ENCODE results near the gene PLCB4.

The PLCB4 gene

GRCh38 chr20:9061434-9061833 is 7.5 kb upstream of the PLCB4 start:
- DNase-seq (ENCODE audit: low spot score) = no peak

GRCh38 chr20:9062066-9062465 is 6.8 kb upstream of the PLCB4 start:
- no peak for DNase-seq (ENCODE audit: low spot score)

GRCh38 chr20:9066191-9066590 is 2.7 kb upstream of the PLCB4 start:
- no peak for DNase-seq (ENCODE audit: low spot score)

- DNase-seq (ENCODE audit: low spot score) = peak; percentile 49
Measured at GRCh38 chr20:9068233-9068801, 570 bp upstream of the PLCB4 start.

- DNase-seq (ENCODE audit: low spot score) = no peak
Measured at GRCh38 chr20:9070304-9070703, 1.4 kb downstream of the PLCB4 start.

- no peak for DNase-seq (ENCODE audit: low spot score)
Measured at GRCh38 chr20:9071976-9072726, 3.3 kb downstream of the PLCB4 start.

- DNase-seq (ENCODE audit: low spot score) = no peak
Measured at GRCh38 chr20:9072861-9073500, 4.1 kb downstream of the PLCB4 start.

- DNase-seq (ENCODE audit: low spot score) = no peak
Measured at GRCh38 chr20:9075264-9076095, 6.6 kb downstream of the PLCB4 start.

GRCh38 chr20:9076440-9076839 is 7.6 kb downstream of the PLCB4 start:
- no peak for DNase-seq (ENCODE audit: low spot score)

GRCh38 chr20:9078826-9079731 is 10.2 kb downstream of the PLCB4 start:
- DNase-seq (ENCODE audit: low spot score) = no peak

GRCh38 chr20:9081423-9081966 is 12.6 kb downstream of the PLCB4 start:
- DNase-seq (ENCODE audit: low spot score) = no peak

- no peak for DNase-seq (ENCODE audit: low spot score)
Measured at GRCh38 chr20:9082741-9083140, 13.9 kb downstream of the PLCB4 start.

GRCh38 chr20:9087531-9088217 is 18.8 kb downstream of the PLCB4 start:
- DNase-seq (ENCODE audit: low spot score) = no peak

- no peak for DNase-seq (ENCODE audit: low spot score)
Measured at GRCh38 chr20:9088556-9088955, 19.7 kb downstream of the PLCB4 start.

GRCh38 chr20:9092113-9092512 is 23.2 kb downstream of the PLCB4 start:
- no peak for DNase-seq (ENCODE audit: low spot score)

GRCh38 chr20:9092655-9093054 is 23.8 kb downstream of the PLCB4 start:
- no peak for DNase-seq (ENCODE audit: low spot score)

- no peak for DNase-seq (ENCODE audit: low spot score)
Measured at GRCh38 chr20:9093218-9093957, 24.5 kb downstream of the PLCB4 start.

GRCh38 chr20:9099372-9099771 is 30.5 kb downstream of the PLCB4 start:
- no peak for DNase-seq (ENCODE audit: low spot score)

- DNase-seq (ENCODE audit: low spot score) = no peak
Measured at GRCh38 chr20:9100691-9101090, 31.8 kb downstream of the PLCB4 start.

GRCh38 chr20:9102456-9102855 is 33.6 kb downstream of the PLCB4 start:
- DNase-seq (ENCODE audit: low spot score) = no peak
